A673 (cell line): ENCODE results near the gene COQ3. TPM values are rescaled to one million over a fixed set of nuclear protein-coding genes. Genes with fewer than 3 reads are reported as not detected.

Experiments
- BruUV-seq: library from RNA; stranded (reverse); fragments of 400-500 nt; replicated peaks from 2 replicates; lab custom pipeline; 2021; lab: Mats Ljungman, UMichigan
- CTCF ChIA-PET: fragments of 300-600 bp; sonication (Branson Sonifier 250); formaldehyde crosslinking; loops from one replicate; lab custom pipeline; 2022; ENCODE audit warnings: antibody characterized with exemption; lab: Charles Lee
- POLR2A ChIA-PET: fragments of 300-600 bp; sonication (Branson Sonifier 250); formaldehyde crosslinking; loops from one replicate; lab custom pipeline; 2022; ENCODE audit warnings: antibody characterized with exemption; ENCODE audit not compliant: low non-redundant PET; lab: Charles Lee
- DNase-seq: peaks from one replicate; pipeline ENCODE4 v3.0.0-alpha.2; 2015; ENCODE audit warnings: low spot score
- H3K27ac ChIP-seq: fragments of 200-600 bp; sonication (generic); 2 replicates; pipeline ENCODE4 v1.5.1; 2016; ENCODE audit warnings: mixed run types, low read depth, mild to moderate bottlenecking, mixed read lengths, antibody characterized with exemption, low read length; ENCODE audit not compliant: poor library complexity, severe bottlenecking
- H3K27me3 ChIP-seq: fragments of 200-600 bp; sonication (generic); replicated peaks from 2 replicates; pipeline ENCODE4 v1.6.1; 2017; ENCODE audit warnings: mixed run types, low read depth, mild to moderate bottlenecking, mixed read lengths, antibody characterized with exemption, low read length; ENCODE audit not compliant: insufficient read depth, poor library complexity
- H3K36me3 ChIP-seq: fragments of 200-600 bp; sonication (generic); 2 replicates; pipeline ENCODE4 v1.6.1; 2016; ENCODE audit warnings: mixed run types, mild to moderate bottlenecking, mixed read lengths, antibody characterized with exemption, low read length; ENCODE audit not compliant: insufficient read depth, poor library complexity, severe bottlenecking
- H3K4me1 ChIP-seq: fragments of 200-600 bp; sonication (generic); 2 replicates; pipeline ENCODE4 v1.6.1; 2017; ENCODE audit warnings: mixed run types, mild to moderate bottlenecking, mixed read lengths, antibody characterized with exemption, low read length; ENCODE audit not compliant: insufficient read depth, poor library complexity, severe bottlenecking
- H3K4me3 ChIP-seq: fragments of 200-600 bp; sonication (generic); 2 replicates; pipeline ENCODE4 v1.5.1; 2016; ENCODE audit warnings: low read depth, mixed run types, mild to moderate bottlenecking, mixed read lengths, low read length; ENCODE audit not compliant: poor library complexity, severe bottlenecking
- H3K9me3 ChIP-seq: fragments of 200-600 bp; sonication (generic); 2 replicates; pipeline ENCODE4 v1.6.1; 2016; ENCODE audit warnings: mixed run types, low read depth, mild to moderate bottlenecking, mixed read lengths, antibody characterized with exemption, low read length; ENCODE audit not compliant: poor library complexity, severe bottlenecking
- CTCF ChIP-seq: fragments of 300-800, 200-600 bp; sonication (generic); conservative IDR thresholded peaks from 2 replicates; pipeline ENCODE4 v1.5.1; 2017; ENCODE audit warnings: low read depth, mild to moderate bottlenecking, antibody characterized with exemption, low read length, moderate library complexity, mixed read lengths
- EZH2 ChIP-seq: fragments of 200-600 bp; sonication (generic); IDR thresholded peaks from 2 replicates; pipeline ENCODE4 v1.6.1; 2017; ENCODE audit warnings: borderline replicate concordance, low read depth, mild to moderate bottlenecking, mixed read lengths, antibody characterized with exemption, low read length; ENCODE audit not compliant: poor library complexity, severe bottlenecking
- intact Hi-C: fragments of 100-400 bp; cut with micrococcal nuclease; formaldehyde crosslinking; loops from one replicate; pipeline ENCODE4 v1.10.0; 2022; ENCODE audit not compliant: unreplicated experiment
- total RNA-seq: library from RNA; stranded (reverse); gene quantifications from 2 replicates; pipeline ENCODE4 v1.2.3, GENCODE V29; 2021

COQ3 gene
- total RNA-seq, 1 experiment from 2014 or later, result 15.9 TPM

DNA sequence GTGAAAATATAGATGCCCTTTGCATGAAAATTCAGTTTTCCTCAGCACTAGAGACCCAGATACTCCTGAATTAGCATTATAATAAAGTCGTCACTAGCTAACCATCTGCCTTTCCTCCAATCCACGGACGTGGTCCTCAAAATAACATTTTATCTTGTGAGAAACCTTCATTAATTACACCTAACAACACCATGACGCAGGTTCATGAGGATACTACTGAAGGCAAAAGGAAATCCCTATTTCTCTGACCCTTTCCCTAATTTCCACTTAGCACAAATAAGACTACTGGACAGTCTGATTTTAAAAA is 32.4 kb upstream of the COQ3 start:
- H3K27ac ChIP-seq, result peak overlapping the region; percentile 98
- DNase-seq, result no peak
- intact Hi-C loops, result loop anchor here (10.0 kb wide), 1 partner anchor 92 kb away; no protein-coding TSS in a partner anchor
- ChIA-PET CTCF (no interaction called here), POLR2A (no interaction called here)
- TF ChIP-seq EZH2, result no peak
- TF ChIP-seq CTCF, result no peak
- H3K9me3 ChIP-seq, result no peaks in the 10 kb centered on the region
- H3K36me3 ChIP-seq, result no peaks in the 10 kb centered on the region
- H3K27me3 ChIP-seq, result no peaks in the 10 kb centered on the region
- peaks cover 41% of the 10 kb centered on the region for H3K4me1 ChIP-seq
- BruUV-seq, result no TSS peak
- peak overlapping the region; percentile 82 for H3K4me3 ChIP-seq

- ChIA-PET POLR2A (no interaction called here), CTCF (interaction anchor here (1.0 kb wide), 1 partner anchor 91 kb away, joined by 3 read pairs; no protein-coding TSS in a partner anchor)
- intact Hi-C loops, result loop anchor here (10.0 kb wide), 1 partner anchor 91 kb away; no protein-coding TSS in a partner anchor
- Histone ChIP-seq H3K36me3 (no peaks in the 10 kb centered on the region), H3K27me3 (no peaks in the 10 kb centered on the region), H3K4me3 (peak overlapping the region; percentile 82), H3K4me1 (peaks cover 46% of the 10 kb centered on the region), H3K9me3 (no peaks in the 10 kb centered on the region), H3K27ac (peak overlapping the region; percentile 98)
- TF ChIP-seq EZH2 (no peak), CTCF (peak; percentile 43)
- TSS peak; percentile 53 for BruUV-seq
- DNase-seq, result peak; percentile 89
Measured at GRCh38 chr6:99425647-99426450, 31.9 kb upstream of the COQ3 start.

- no peaks in the 10 kb centered on the region for H3K36me3 ChIP-seq
- H3K27ac ChIP-seq, result peak within 1 kb of the TSS; percentile 98
- H3K9me3 ChIP-seq, result no peaks in the 10 kb centered on the region
- BruUV-seq, result no TSS peak
- H3K4me3 ChIP-seq, result peak within 1 kb of the TSS; percentile 82
- ChIA-PET POLR2A (no interaction called here), CTCF (interaction anchor here (1.0 kb wide), 1 partner anchor 90 kb away, joined by 3 read pairs; no protein-coding TSS in a partner anchor)
- peak; percentile 98 for DNase-seq
- TF ChIP-seq EZH2 (no peak), CTCF (no peak)
- no peaks in the 10 kb centered on the region for H3K27me3 ChIP-seq
- H3K4me1 ChIP-seq, result peaks cover 50% of the 10 kb centered on the region
- intact Hi-C loops, result loop anchor here (10.0 kb wide), 1 partner anchor 90 kb away; no protein-coding TSS in a partner anchor
Measured at GRCh38 chr6:99424761-99425646, 31.0 kb upstream of the COQ3 start, which contains the start of gene PNISR. Gene PNISR, minus strand, starts transcription at chr6:99425308. Its CDS starts 10,649 bp downstream, at chr6:99414659.
